A549 (cell line): ENCODE results near the gene SSR2. TPM values are rescaled to one million over a fixed set of nuclear protein-coding genes. Genes with fewer than 3 reads are reported as not detected.
A peak's percentile ranks its signal among the peaks of the same experiment; 100 is the strongest.

Source experiments
- ATAC-seq, 2 experiments: fragments of 200-7000 bp in 1 of 2; fragments of >200 bp in 1 of 2; cut with Nextera tagmentation in 1 of 2; cut with Tn5 transposase in 1 of 2; 3 replicates each; pipeline versions ENCODE4 v1.8.0 to v1.9.1; 2018 to 2020; ENCODE audit warnings: mild to moderate bottlenecking in 1 of 2, moderate library complexity in 1 of 2
- CTCF ChIA-PET: fragments of 300-600 bp; sonication (Branson Sonifier 250); formaldehyde crosslinking; extraction: SDS; loops from one replicate; lab custom pipeline; 2021; ENCODE audit warnings: antibody characterized with exemption, inconsistent platforms; lab: Yijun Ruan, JAX
- POLR2A ChIA-PET: fragments of 350-600 bp; formaldehyde crosslinking; extraction: SDS; loops from one replicate; lab custom pipeline; 2021; ENCODE audit warnings: antibody characterized with exemption, inconsistent platforms; lab: Yijun Ruan, JAX
- DNase-seq, 2 experiments: peaks; one replicate each; pipeline versions ENCODE4 v3.0.0 to v3.0.0-alpha.2; 2011 to 2016; ENCODE audit warnings: low read depth in 1 of 2, low spot score in 1 of 2
- FAIRE-seq: peaks from 2 replicates; lab custom pipeline; 2011; peaks lifted over from hg19 to GRCh38; lab: Jason Lieb, UNC
- H3K27ac ChIP-seq, 2 experiments: fragments of >200 bp; sonication (Bioruptor Twin); formaldehyde crosslinking; 3 replicates each; pipeline ENCODE4 v1.5.1; 2016 to 2017
- H3K4me1 ChIP-seq: fragments of >200 bp; sonication (Bioruptor Twin); formaldehyde crosslinking; 3 replicates; pipeline ENCODE4 v1.6.1; 2016
- H3K4me2 ChIP-seq: fragments of >200 bp; sonication (Bioruptor Twin); formaldehyde crosslinking; 3 replicates; pipeline ENCODE4 v1.6.1; 2016
- H3K4me3 ChIP-seq: fragments of >200 bp; sonication (Bioruptor Twin); formaldehyde crosslinking; 3 replicates; pipeline ENCODE4 v1.5.1; 2016
- H3K9me3 ChIP-seq: fragments of >200 bp; sonication (Bioruptor Twin); formaldehyde crosslinking; 3 replicates; pipeline ENCODE4 v1.6.1; 2016
- ATOH8 ChIP-seq: fragments of 250-450 bp; sonication (Bioruptor Pico); IDR thresholded peaks from 2 replicates; pipeline ENCODE4 v1.5.0; 2020; ENCODE audit warnings: low read depth, mild to moderate bottlenecking, moderate library complexity
- BCL3 ChIP-seq: fragments of >200 bp; sonication (Bioruptor Twin); formaldehyde crosslinking; IDR thresholded peaks from 3 replicates; pipeline ENCODE4 v1.6.1; 2016
- CBX2 ChIP-seq: fragments of 200-600 bp; sonication (generic); IDR thresholded peaks from 2 replicates; pipeline ENCODE4 v1.6.1; 2016; ENCODE audit warnings: low read depth, mild to moderate bottlenecking, borderline replicate concordance
- CEBPB ChIP-seq, 2 experiments: fragments of >200 bp in 1 of 2; sonication (Bioruptor Twin) in 1 of 2; formaldehyde crosslinking in 1 of 2; IDR thresholded peaks; 2 replicates each; pipeline ENCODE4 v1.6.1; 2012 to 2016
- CHD4 ChIP-seq: fragments of 200-600 bp; sonication (generic); IDR thresholded peaks from 2 replicates; pipeline ENCODE4 v1.6.1; 2016; ENCODE audit warnings: antibody characterized with exemption, mild to moderate bottlenecking, borderline replicate concordance
- ELK1 ChIP-seq: fragments of 150-350 bp; IDR thresholded peaks from 2 replicates; pipeline ENCODE4 v1.6.1; 2014; ENCODE audit warnings: low read depth, mild to moderate bottlenecking, low read length
- FOSB ChIP-seq: fragments of 250-450 bp; sonication (Bioruptor Pico); IDR thresholded peaks from 2 replicates; pipeline ENCODE4 v1.5.0; 2020; ENCODE audit warnings: mild to moderate bottlenecking, moderate library complexity
- FOSL2 ChIP-seq, 2 experiments: fragments of 450-650 bp in 1 of 2; fragments of >200 bp in 1 of 2; sonication (Bioruptor Twin) in 1 of 2; formaldehyde crosslinking; IDR thresholded peaks; 2 replicates each; pipeline versions ENCODE4 v1.5.0 to v1.6.1; 2016 to 2020; ENCODE audit warnings: mild to moderate bottlenecking in 1 of 2, moderate library complexity in 1 of 2
- FOXS1 ChIP-seq: fragments of 250-450 bp; sonication (Bioruptor Pico); IDR thresholded peaks from 2 replicates; pipeline ENCODE4 v1.5.0; 2020; ENCODE audit warnings: mild to moderate bottlenecking, moderate library complexity
- GATA3 ChIP-seq: IDR thresholded peaks from 2 replicates; pipeline ENCODE4 v1.6.1; 2012; ENCODE audit warnings: borderline replicate concordance
- HDAC2 ChIP-seq: fragments of 200-600 bp; sonication (generic); IDR thresholded peaks from 2 replicates; pipeline ENCODE4 v1.6.1; 2016
- HEYL ChIP-seq: fragments of 250-450 bp; sonication (Bioruptor Pico); IDR thresholded peaks from 2 replicates; pipeline ENCODE4 v1.8.0; 2021; ENCODE audit warnings: mild to moderate bottlenecking, moderate library complexity
- HOXB5 ChIP-seq: fragments of 250-450 bp; sonication (Bioruptor Pico); IDR thresholded peaks from 2 replicates; pipeline ENCODE4 v1.5.0; 2020; ENCODE audit warnings: mild to moderate bottlenecking, moderate library complexity
- KDM5A ChIP-seq: fragments of 200-600 bp; sonication (generic); IDR thresholded peaks from 2 replicates; pipeline ENCODE4 v1.6.1; 2016; ENCODE audit warnings: antibody characterized with exemption, mild to moderate bottlenecking
- MAX ChIP-seq: IDR thresholded peaks from 2 replicates; pipeline ENCODE4 v1.6.1; 2012
- MYC ChIP-seq: IDR thresholded peaks from 2 replicates; pipeline ENCODE4 v1.6.1; 2012; ENCODE audit warnings: mild to moderate bottlenecking, inconsistent platforms, low read length, improper control_type of control experiment, borderline replicate concordance
- NPAS2 ChIP-seq: fragments of 250-450 bp; sonication (Bioruptor Pico); IDR thresholded peaks from 2 replicates; pipeline ENCODE4 v1.8.0; 2022; ENCODE audit warnings: mild to moderate bottlenecking, moderate library complexity, borderline replicate concordance
- NR3C1 ChIP-seq: fragments of >200 bp; sonication (Bioruptor Twin); formaldehyde crosslinking; IDR thresholded peaks from 3 replicates; pipeline ENCODE4 v1.6.1; 2017
- PHF8 ChIP-seq: fragments of 200-600 bp; sonication (generic); IDR thresholded peaks from 2 replicates; pipeline ENCODE4 v1.6.1; 2016; ENCODE audit warnings: low read depth, mild to moderate bottlenecking, antibody characterized with exemption, moderate library complexity, borderline replicate concordance
- RARB ChIP-seq: fragments of 250-450 bp; sonication (Bioruptor Pico); IDR thresholded peaks from 2 replicates; pipeline ENCODE4 v1.8.0; 2021; ENCODE audit warnings: mild to moderate bottlenecking, moderate library complexity
- REST ChIP-seq: fragments of 200-600 bp; sonication (generic); IDR thresholded peaks from 2 replicates; pipeline ENCODE4 v1.6.1; 2016; ENCODE audit warnings: antibody characterized with exemption, mild to moderate bottlenecking, moderate library complexity
- RFX5 ChIP-seq: fragments of 450-650 bp; IDR thresholded peaks from 2 replicates; pipeline ENCODE4 v1.7.1; 2014; ENCODE audit warnings: antibody characterized with exemption, mild to moderate bottlenecking, moderate library complexity
- SMC3 ChIP-seq: fragments of >200 bp; sonication (Bioruptor Twin); formaldehyde crosslinking; IDR thresholded peaks from 3 replicates; pipeline ENCODE4 v1.6.1; 2018; ENCODE audit warnings: inconsistent platforms
- SREBF2 ChIP-seq: fragments of 450-650 bp; IDR thresholded peaks from 2 replicates; pipeline ENCODE4 v1.6.1; 2014; ENCODE audit warnings: mild to moderate bottlenecking, moderate library complexity
- TP53 ChIP-seq: fragments of 250-450 bp; sonication (Bioruptor Pico); IDR thresholded peaks from 2 replicates; pipeline ENCODE4 v1.5.0; 2021; ENCODE audit warnings: mild to moderate bottlenecking, moderate library complexity
- ZC3H11A ChIP-seq: fragments of 450-650 bp; IDR thresholded peaks from 2 replicates; pipeline ENCODE4 v1.6.1; 2014; ENCODE audit warnings: antibody characterized with exemption, mild to moderate bottlenecking
- ZFP36 ChIP-seq: fragments of 450-650 bp; IDR thresholded peaks from 2 replicates; pipeline ENCODE4 v1.6.1; 2014; ENCODE audit warnings: borderline replicate concordance; ENCODE audit not compliant: partially characterized antibody
- WGBS: methylation state at CpG from one replicate; pipeline ENCODE4 v1.1.6; 2017; ENCODE audit errors: missing lambda C conversion rate; 5-methylcytosine and 5-hydroxymethylcytosine counted together
- polyA plus RNA-seq, 4 experiments: library from polyadenylated mRNA; depleted of rRNA in 3 of 4; stranded (reverse); fragments of >200 nt; fragmentation: RNase III in 1 of 4; extraction: RNeasy Plus Mini Kit Qiagen cat#74134 plus additional on column Dnase treatment in 1 of 4; gene quantifications; 2 replicates in 3 of 4; 3 replicates in 1 of 4; pipeline ENCODE4 v1.2.3, GENCODE V29; 2011 to 2017

Gene SSR2
- polyA plus RNA-seq, 2 of the 4 experiments (the other 2 are of a cell fraction), result 261 to 382 TPM

- no peaks in the 10 kb centered on the region for H3K9me3 ChIP-seq
- no peaks in the 10 kb centered on the region for H3K4me1 ChIP-seq
- no peak overlapping the region for H3K4me3 ChIP-seq
- 65% methylated on average over 6 of the region's 6 CpGs for WGBS
- POLR2A ChIA-PET, result no interaction called here
- no peak overlapping the region for H3K27ac ChIP-seq
- ATAC-seq (no peak; a peak in 2 of 6 replicates), FAIRE-seq (no peak), DNase-seq (no peak)
- CTCF ChIA-PET, result interaction anchor here (0.9 to 2.2 kb wide), 5 partner anchors 18 to 86 kb away, joined by 3 to 9 read pairs (median 5); partner anchors contain the start of genes LAMTOR2 and UBQLN4
- no peak overlapping the region for H3K4me2 ChIP-seq
- TF ChIP-seq CHD4 (no peak), PHF8 (no peak), ATOH8 (CRISPR knock-in tag) (no peak), HDAC2 (no peak), KDM5A (no peak), FOSL2 (IDR thresholded peaks at IDR 0.05) (no peak), FOSL2 (CRISPR knock-in tag; IDR thresholded peaks at IDR 0.05) (no peak), ELK1 (no peak)
These were observed 12.3 kb upstream of the SSR2 start for GRCh38 chr1:156033011-156033410.

GRCh38 chr1:156026588-156026987 lies 5.8 kb upstream of the SSR2 start:
- 81% methylated on average over 4 of the region's 4 CpGs for WGBS

GRCh38 chr1:156025876-156026275 lies 5.1 kb upstream of the SSR2 start:
- H3K4me2 ChIP-seq, result peak overlapping the region; percentile 36; the same call in 2 of the 3 replicates
- 0 out of 6 replicates have a peak overlapping the region, but pooled peaks of 1 of the 2 experiments have one; percentile 23 for H3K27ac ChIP-seq
- no peak for FAIRE-seq
- 22% methylated on average over 9 of the region's 9 CpGs for WGBS
- peak; percentile 72 to 78 for DNase-seq
- no peaks in the 10 kb centered on the region for H3K9me3 ChIP-seq
- ChIA-PET CTCF (interaction anchor here (0.5 to 4.8 kb wide), 9 partner anchors 12 to 43 kb away, joined by 3 to 20 read pairs (median 4); partner anchors contain the start of genes LAMTOR2 and UBQLN4), POLR2A (interaction anchor here (0.7 kb wide), 1 partner anchor 15 kb away, joined by 6 read pairs; no protein-coding TSS in a partner anchor)
- H3K4me3 ChIP-seq, result no peak overlapping the region
- ATAC-seq, result peak; percentile 96 to 98
- peaks cover 6% of the 10 kb centered on the region; the same call in 2 of the 3 replicates for H3K4me1 ChIP-seq
- no peak for TF ChIP-seq HEYL (CRISPR knock-in tag)
- 0 out of 3 replicates have a peak, but pooled peaks have one; percentile 26 for TF ChIP-seq SMC3
- no peak for TF ChIP-seq MAX
- no peak for TF ChIP-seq CHD4
- no peak for TF ChIP-seq RARB (CRISPR knock-in tag)
- TF ChIP-seq REST, result no peak
- no peak for TF ChIP-seq TP53 (CRISPR knock-in tag)
- no peak for TF ChIP-seq BCL3

More at GRCh38 chr1:156026588-156026987, 5.8 kb upstream of the SSR2 start:
- ATAC-seq, result peak in 1 of 2 experiments; percentile 11; a peak in 1 of 6 replicates
- no peak for DNase-seq
- TF ChIP-seq CBX2 (no peak), HOXB5 (CRISPR knock-in tag) (no peak), NR3C1 (no peak), FOXS1 (CRISPR knock-in tag) (no peak), FOSB (CRISPR knock-in tag) (no peak), ZC3H11A (no peak), ZFP36 (no peak), CEBPB (IDR thresholded peaks at IDR 0.05) (no peak), SREBF2 (no peak), RFX5 (no peak), TP53 (CRISPR knock-in tag) (no peak), BCL3 (no peak), NPAS2 (no peak), MYC (no peak), GATA3 (no peak)
- TF ChIP-seq, all 56 proteins: peak for 0
- H3K4me1 ChIP-seq, result peaks cover 4% of the 10 kb centered on the region; the same call in 2 of the 3 replicates
- H3K4me3 ChIP-seq, result no peak overlapping the region
- H3K4me2 ChIP-seq, result no peak overlapping the region
- ChIA-PET CTCF (interaction anchor here (0.5 to 4.8 kb wide), 5 partner anchors 11 to 40 kb away, joined by 3 to 20 read pairs (median 12); partner anchors contain the start of genes LAMTOR2 and UBQLN4), POLR2A (no interaction called here)
- FAIRE-seq, result no peak
- no peak overlapping the region for H3K27ac ChIP-seq
- no peaks in the 10 kb centered on the region for H3K9me3 ChIP-seq
